Activated T-cell treated with anti-CD3 and anti-CD28 coated beads for 48 hours (primary cell): ENCODE data around the gene C6orf89.

Source experiments
- DNase-seq: peaks from one replicate; pipeline ENCODE4 v3.0.0-alpha.2; 2020; ENCODE audit warnings: low read depth

C6orf89 gene

DNA sequence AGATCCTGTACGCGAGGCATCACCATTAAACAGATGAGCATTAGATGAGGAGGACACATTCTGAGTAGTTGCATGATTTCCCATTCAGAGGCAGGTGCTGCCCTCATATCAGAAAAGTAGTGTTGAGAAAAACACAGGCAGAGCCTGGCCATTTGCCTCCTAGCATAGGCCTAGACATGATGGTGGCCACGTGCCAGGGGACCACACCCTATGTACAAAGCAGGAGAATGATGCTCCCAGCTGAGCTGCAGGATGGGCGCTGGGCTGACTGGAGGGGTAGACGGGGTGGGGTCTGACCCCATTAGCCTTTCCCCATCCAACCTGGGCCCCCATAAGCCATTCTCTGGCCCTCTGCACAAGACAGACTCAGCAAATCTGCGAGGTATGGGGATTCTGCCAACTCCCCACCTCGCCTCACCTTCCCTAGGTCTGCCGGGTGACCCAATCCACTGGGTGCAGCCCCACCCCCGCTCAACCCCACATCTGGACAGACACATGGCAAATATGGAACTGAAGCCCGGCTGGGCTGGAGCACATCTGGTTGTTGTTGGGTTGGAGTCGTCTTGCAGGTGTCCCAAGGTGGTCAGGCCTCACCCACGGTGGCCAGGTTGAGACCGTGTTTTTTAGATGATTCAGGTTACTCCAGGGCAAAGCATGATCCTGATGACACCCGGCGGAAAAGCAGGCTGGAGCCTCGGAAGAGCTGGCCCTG lies 82.7 kb downstream of the C6orf89 start:
- DNase-seq: no peak

DNA sequence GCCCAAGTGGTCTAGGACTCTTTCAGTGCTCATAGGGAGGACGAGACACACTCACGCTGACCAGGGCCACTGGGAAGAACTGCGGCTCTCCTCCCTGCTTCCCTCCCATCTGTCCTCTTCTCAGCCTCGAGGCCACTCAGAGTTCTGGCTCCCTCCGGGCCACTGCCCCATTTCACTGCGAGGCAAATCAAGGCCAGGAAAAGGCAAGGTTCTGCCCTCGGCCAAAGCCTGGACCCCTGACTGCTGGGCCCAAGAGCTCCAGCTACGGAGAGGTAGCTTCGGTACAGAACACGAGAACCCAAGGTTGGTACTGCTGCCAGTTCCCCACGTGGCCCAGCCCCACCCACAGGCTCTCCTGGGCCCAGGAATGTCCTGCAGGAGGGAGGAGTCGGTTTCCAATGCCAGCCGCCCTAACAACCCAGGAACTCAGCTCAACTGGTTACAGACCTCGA lies 83.5 kb downstream of the C6orf89 start:
- DNase-seq: no peak

DNA sequence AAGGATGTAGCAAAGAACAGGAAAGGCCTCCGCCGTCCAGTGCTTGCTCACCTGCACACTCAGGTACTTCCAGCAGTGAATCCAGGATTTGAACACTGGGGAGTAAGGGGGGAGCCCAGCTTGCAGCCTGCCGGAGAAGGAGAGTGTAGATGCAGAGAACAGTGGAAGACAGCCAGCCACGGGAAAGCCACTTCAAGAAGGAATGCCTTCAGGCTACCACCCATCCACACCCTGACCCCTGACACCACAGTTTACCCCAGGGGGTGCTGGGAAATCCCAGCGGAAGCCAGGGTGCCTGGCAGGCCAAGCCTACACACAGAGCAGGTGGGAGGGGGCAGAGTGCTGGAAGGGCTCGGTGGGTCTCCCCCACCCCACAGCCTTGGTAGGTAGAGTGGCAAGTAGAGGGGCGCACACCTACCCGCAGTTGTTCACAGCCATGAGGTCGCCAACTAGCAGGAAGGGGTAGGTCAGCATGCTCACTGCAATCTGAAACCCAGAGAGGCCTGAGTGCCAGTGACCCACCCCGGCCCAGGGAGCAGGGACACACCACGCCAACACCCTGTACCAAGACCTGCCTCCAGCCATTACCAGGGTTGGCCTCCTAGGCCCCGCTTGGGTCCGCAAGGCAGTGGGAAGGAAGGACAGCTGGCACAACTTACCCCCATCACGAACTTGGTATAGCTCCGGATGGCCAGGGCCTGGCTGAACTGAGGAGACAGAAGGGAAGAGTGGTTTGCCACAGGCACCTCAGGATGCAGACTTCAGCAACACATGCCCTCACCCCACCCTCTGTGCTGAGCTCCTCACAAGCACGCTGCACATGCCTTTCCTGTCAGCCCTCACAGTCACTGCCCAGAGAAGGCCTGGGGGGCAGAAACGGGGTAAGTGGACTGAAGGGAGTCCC lies 84.5 kb downstream of the C6orf89 start:
- no peak for DNase-seq

DNA sequence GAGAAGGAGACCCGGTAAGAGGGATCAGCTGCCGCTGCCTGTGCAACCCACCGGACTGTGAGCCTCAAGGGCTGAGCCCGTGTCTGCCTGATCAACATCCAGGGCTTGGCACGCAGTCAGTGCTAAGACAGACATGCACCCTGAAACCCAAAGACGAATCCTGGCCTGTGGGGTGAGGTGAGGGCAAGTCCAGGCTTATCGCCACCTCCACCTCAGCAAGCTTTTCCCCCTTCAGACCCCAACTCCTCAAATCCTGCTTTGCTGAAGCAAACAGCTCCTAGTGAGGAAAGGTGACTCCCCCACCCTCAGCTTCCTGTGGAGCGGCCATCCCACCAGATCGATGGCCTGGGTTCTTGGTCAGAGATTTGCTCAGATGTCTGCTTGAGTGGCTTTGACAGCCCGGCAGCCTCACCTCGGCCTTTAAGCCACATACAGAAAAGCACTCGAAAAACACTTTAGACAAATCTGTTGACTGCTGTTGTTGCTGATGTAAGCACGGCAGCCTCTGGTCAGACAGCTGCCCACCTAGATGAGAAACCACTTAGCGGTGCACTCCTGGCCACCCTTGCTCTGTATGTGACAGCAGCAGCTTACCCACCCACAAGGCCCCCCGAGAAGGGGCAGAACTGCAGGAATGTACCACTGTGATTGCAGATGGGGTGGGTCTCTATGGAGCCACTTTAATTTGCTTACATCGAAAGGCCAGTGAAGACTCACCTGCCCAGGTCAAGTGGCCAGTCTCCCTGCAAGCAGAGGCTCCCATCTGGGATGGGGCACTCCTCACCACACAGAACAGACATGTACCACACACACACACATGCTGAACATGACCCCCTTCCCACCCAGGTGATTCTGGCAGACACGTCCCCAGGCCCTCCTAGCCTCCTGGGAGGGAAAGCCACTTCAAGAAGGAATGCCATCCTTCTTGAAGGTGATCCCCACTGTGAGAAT lies 85.4 kb downstream of the C6orf89 start:
- DNase-seq: no peak

DNA sequence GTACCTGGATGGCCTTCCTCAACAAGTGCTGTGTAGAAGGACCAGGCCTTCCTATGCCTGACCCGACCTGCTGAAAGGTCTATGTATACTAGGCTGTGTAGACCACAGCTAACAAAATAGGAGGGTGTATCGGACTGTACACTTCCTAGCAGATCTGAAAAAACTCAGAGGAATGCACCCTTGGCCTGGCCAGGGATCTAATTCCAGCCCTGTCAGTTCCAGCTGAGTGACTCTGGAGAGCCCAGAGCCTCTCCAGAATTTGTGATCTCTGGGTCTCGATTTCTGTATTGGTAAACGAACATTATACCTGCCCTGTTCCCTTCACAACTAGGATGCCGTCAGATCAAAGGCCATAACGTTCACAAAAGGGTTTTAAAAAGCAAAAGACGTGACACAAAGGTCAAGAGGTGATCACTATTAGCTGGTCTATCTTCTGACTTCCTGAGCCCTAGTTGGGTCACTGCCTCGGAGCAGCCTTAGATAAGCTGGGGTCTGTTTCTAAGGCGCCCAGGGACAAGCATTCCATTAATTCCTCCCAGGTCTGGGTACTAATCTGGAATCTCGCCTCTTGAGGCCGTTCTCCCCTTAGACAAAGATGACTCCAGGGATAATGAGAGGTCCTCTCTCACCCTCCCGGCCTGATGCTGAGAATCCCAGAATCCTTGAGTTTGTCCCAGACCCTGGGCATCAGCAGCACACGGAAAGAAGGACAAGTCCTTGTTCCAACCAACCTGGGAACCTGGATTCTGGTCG lies 86.3 kb downstream of the C6orf89 start:
- DNase-seq: no peak

DNA sequence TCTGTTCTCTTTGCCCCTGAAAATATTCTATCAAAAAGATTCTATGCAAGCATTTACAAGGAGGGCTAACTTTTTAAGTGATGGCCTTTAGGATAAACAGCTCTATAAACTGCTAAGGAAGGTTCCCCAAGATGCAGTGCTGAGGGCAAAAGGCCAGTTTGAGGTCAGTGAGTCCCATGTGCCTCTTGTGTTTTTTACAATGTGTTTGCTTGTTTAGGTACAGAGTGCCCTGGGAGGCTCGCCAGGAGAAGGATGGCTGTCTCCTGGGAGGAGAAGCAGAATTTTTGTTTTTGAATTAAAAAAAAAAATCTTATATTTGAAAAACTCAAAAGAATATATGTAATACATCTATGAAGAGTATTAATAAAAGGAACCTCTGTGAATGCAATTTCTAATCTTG lies 87.4 kb downstream of the C6orf89 start:
- DNase-seq: no peak

DNA sequence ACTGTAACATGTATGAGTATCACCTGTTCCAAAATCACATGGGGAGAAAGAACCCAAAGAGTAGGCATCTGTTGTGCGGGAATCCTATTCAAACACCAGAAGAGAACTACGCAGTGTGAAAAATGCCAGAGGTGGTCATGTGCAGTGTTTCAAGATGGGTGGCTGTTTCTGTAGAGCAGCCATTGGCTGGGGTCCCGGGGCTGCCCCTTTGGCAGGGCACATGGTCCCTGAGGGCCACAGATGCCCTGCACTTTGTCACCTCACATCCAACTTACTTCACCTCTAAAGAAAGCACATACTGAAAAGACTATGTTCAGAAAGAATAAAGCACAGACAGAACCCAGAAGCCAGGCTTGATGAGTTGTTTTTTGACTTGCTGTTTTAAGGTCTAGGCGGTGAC lies 87.9 kb downstream of the C6orf89 start:
- DNase-seq: no peak

DNA sequence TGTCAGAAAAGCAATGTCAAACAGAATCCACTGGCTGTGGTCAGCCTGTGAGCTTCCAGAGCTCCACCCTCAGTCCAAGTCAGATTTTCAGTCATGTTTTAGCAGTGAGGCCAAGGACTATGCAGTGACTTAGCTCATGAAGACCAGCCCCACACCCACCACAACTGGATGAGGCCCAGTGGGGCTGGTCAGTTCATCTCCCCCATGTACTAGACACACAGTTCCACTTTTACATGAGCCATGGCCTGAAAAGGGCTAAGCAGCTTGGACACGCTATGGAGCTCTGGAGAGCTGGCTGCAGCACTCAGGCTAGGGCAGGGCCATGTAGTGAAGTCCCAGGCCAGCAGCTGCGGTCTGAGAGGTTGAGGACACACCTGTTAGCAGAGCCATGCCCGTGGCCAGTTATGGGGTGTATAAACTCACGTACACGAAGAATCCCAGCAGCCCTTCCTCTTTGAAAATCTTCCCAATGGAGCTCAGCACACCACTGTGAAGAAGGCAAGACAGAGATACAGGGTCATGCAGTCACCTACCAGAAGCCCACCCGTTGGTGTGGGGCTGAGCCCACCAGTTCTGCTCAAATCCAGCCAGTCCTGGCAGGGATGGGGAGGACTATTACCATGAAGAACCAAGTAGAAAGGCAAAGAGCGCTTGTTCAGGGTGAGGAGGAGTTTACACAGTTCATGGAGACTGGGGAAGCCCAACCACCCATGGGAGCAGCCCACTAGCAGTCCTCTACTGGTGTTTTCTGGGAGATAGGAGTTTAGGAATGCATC lies 89.7 kb downstream of the C6orf89 start:
- no peak for DNase-seq

DNA sequence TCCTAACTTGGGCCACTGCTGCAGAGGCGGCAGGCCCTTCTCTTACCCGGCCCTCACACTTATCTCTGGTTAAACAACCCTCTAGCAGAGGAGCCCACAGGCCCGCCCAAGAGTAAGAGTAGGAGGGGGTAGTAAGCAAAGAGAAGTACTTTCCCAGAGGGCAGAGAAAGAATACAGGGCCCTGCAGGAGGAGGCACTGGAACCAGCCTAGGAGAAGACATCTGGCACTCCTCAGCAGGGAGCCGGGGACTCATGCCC lies 90.2 kb downstream of the C6orf89 start:
- DNase-seq: no peak

DNA sequence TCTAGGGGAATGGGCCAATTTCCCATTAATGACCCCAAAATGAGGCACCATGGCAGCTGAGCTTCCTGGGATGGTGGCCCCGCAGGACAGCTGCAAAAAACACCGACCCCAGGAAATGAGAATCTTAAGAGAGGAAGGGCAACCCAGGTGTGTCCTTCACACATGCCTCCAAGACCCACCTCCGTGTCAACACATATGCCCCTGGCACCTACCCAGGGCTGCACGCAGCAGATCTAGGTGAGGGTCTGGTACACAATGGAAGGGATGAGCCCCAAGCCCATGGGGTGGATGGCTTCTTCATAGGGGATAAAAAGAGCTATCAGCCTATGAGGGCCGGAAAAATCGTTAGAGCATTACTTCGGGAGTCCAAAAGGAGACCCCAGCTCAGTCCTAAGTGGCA lies 90.8 kb downstream of the C6orf89 start:
- DNase-seq: no peak

DNA sequence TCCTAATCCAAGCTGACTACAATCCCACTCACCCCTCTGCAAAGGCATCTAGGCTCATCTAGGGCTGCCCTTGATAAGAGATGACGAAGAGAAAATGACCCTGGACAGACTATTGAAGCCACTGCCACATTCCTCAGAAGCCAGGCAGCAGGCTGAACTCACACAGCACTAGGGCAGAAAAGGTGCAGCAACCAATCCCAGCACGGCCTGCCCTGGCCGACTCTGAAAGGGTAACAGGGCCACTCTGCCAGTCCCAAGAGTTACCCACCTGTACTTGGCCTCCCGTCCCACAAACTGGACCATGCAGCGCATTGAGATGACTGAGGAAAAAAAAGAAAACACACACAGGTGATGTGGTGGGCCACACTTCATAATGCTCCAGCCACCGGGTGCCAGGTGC lies 91.2 kb downstream of the C6orf89 start:
- no peak for DNase-seq

DNA sequence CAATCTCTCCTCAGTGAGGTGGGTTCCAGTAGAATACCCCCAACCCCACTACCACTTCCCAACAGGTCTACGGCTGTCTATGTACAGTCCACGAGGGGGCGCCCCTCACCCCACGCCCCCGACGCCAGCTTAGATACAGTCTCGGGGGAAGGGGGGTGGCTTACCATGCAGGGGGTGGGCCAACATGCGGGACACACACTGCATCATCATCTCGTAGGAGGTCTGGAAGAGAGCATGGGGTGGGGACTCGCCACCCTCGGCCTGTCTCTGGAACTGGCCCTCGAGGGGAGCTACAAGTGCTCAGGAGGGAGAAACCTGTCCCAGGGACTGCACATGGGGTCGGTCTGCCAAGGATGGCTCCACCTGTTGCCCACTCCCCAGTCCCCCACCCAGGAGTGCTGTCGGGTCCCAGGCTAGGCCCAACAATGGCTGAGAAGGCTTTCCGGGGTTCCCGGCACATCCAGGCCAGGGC lies 91.8 kb downstream of the C6orf89 start:
- DNase-seq: no peak
